OCI-LY1 (cell line): ENCODE results near the gene CXCL1.

Experiments
- CTCF ChIP-seq: fragments of 200-600 bp; sonication (generic), shearing (Covaris generic); IDR thresholded peaks from 2 replicates; pipeline ENCODE4 v1.5.1; 2017; ENCODE audit warnings: mild to moderate bottlenecking, antibody characterized with exemption, low read length, moderate library complexity, mixed read lengths
- EZH2 ChIP-seq: fragments of 200-600 bp; sonication (generic), shearing (Covaris generic); IDR thresholded peaks from 2 replicates; pipeline ENCODE4 v1.8.0; 2017; ENCODE audit warnings: borderline replicate concordance, mixed run types, mild to moderate bottlenecking, antibody characterized with exemption, low read length, moderate library complexity, mixed read lengths

- TF ChIP-seq CTCF (no peak), EZH2 (no peak)
Measured at GRCh38 chr4:73870768-73871167, 1.6 kb downstream of the CXCL1 start.
